PFSK-1 (cell line): ENCODE results near the gene YTHDF1.

Source experiments
- FOXP2 ChIP-seq: optimal IDR thresholded peaks from 2 replicates; pipeline ENCODE3; 2011; ENCODE audit warnings: borderline replicate concordance, control low read depth, inconsistent platforms; ENCODE audit not compliant: insufficient read depth; ENCODE audit errors: extremely low read length, extremely low read depth
- POLR2AphosphoS5 ChIP-seq: IDR thresholded peaks from 2 replicates; pipeline ENCODE4 v1.6.1; 2012; ENCODE audit warnings: low read depth, mild to moderate bottlenecking, control low read depth, low read length, moderate library complexity
- SIN3A ChIP-seq: IDR thresholded peaks from 2 replicates; pipeline ENCODE4 v1.6.1; 2012; ENCODE audit warnings: mild to moderate bottlenecking, low read length, moderate library complexity, borderline replicate concordance; ENCODE audit not compliant: insufficient read depth
- TAF1 ChIP-seq: IDR thresholded peaks from 2 replicates; pipeline ENCODE4 v1.6.1; 2012; ENCODE audit warnings: low read length, control low read depth, borderline replicate concordance; ENCODE audit not compliant: insufficient read depth
- TF ChIP-seq, protein P1 (sequence below), 2 experiments: IDR thresholded peaks; 2 replicates each; pipeline versions ENCODE4 v1.6.1 to v1.8.0; 2011 to 2012; ENCODE audit warnings: low read depth in 2 of 2, low read length in 2 of 2, control low read depth in 1 of 2, inconsistent platforms in 1 of 2, mild to moderate bottlenecking in 1 of 2, moderate library complexity in 1 of 2; ENCODE audit not compliant: insufficient read depth in 1 of 2

GRCh38 chr20:63233061-63233344 is 17.1 kb upstream of the YTHDF1 start:
- TF ChIP-seq POLR2AphosphoS5, result no peak
- TF ChIP-seq, protein P1, sequence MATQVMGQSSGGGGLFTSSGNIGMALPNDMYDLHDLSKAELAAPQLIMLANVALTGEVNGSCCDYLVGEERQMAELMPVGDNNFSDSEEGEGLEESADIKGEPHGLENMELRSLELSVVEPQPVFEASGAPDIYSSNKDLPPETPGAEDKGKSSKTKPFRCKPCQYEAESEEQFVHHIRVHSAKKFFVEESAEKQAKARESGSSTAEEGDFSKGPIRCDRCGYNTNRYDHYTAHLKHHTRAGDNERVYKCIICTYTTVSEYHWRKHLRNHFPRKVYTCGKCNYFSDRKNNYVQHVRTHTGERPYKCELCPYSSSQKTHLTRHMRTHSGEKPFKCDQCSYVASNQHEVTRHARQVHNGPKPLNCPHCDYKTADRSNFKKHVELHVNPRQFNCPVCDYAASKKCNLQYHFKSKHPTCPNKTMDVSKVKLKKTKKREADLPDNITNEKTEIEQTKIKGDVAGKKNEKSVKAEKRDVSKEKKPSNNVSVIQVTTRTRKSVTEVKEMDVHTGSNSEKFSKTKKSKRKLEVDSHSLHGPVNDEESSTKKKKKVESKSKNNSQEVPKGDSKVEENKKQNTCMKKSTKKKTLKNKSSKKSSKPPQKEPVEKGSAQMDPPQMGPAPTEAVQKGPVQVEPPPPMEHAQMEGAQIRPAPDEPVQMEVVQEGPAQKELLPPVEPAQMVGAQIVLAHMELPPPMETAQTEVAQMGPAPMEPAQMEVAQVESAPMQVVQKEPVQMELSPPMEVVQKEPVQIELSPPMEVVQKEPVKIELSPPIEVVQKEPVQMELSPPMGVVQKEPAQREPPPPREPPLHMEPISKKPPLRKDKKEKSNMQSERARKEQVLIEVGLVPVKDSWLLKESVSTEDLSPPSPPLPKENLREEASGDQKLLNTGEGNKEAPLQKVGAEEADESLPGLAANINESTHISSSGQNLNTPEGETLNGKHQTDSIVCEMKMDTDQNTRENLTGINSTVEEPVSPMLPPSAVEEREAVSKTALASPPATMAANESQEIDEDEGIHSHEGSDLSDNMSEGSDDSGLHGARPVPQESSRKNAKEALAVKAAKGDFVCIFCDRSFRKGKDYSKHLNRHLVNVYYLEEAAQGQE (IDR thresholded peaks at IDR 0.05; ENCODE audit: insufficient read depth in 1 of 2, low read depth in 2 of 2, low read length in 2 of 2), result no peak
- TF ChIP-seq SIN3A, result no peak
- TF ChIP-seq TAF1, result no peak
- TF ChIP-seq FOXP2, result no peak
